Measurements from ENCODE around the gene C15orf61.

C15orf61 gene

DNA sequence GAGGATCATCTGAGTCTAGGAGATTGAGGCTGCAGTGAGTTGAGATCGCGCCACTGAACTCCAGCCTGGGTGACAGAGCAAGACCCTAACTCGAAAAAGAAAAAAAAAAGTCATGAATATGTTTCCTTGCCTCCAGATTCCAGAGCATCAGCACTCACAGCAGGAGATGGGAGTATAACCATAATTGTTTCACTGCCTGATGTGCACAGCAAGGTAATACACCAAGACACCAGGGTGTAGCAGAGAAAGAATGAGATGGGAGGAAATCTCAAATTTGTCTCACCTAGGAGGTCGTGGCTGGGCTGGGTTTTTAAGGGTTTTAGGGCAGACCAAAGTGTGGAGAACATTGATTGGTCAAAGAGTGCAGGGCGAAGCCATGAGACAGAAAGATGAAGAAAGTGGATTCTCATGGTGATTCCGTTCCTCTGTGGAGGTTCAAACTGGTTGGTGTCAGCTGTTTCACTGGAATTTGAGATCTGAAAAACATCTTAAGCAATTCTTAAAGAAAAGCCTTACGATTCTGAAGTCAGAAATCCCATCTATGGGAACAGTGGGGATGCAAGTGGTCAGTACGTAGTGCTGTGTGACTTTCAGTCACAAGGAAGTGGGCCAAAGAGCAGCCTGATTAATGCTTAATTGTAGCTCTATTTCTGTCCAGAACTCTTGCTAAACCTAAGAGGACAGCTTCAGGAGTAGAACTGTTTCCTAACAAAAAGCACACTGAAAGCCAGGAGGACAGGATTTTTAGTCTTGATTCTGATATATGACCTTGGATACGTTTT is 7.8 kb upstream of the C15orf61 start:
- DNase-seq (ENCODE audit: low read depth in 3 of 3), result no peak

- DNase-seq (ENCODE audit: low read depth in 3 of 3), result no peak
Measured at GRCh38 chr15:67515090-67515489, 5.8 kb upstream of the C15orf61 start.

DNA sequence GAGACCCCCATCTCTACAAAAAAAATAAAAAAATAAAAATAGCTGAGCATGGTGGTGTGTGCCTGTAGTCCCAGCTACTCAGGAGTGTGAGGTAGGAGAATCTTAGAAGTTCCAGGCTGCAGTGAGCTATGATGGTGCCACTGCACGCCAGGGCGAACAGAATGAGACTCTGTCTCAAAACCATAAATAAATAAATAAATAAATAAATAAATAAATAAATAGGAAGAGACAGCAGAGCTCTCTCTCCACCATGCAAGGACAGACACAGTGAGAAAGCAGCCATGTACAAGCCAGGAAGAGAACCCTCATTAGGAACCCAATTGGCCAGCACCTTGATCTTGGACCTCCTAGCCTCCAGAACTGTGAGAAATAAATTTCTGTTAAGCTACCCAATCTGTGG is 5.4 kb upstream of the C15orf61 start:
- DNase-seq (ENCODE audit: low read depth in 3 of 3), result no peak

GRCh38 chr15:67520321-67521028 is 456 bp upstream of the C15orf61 start:
- DNase-seq (ENCODE audit: low read depth in 3 of 3), result no peak

DNA sequence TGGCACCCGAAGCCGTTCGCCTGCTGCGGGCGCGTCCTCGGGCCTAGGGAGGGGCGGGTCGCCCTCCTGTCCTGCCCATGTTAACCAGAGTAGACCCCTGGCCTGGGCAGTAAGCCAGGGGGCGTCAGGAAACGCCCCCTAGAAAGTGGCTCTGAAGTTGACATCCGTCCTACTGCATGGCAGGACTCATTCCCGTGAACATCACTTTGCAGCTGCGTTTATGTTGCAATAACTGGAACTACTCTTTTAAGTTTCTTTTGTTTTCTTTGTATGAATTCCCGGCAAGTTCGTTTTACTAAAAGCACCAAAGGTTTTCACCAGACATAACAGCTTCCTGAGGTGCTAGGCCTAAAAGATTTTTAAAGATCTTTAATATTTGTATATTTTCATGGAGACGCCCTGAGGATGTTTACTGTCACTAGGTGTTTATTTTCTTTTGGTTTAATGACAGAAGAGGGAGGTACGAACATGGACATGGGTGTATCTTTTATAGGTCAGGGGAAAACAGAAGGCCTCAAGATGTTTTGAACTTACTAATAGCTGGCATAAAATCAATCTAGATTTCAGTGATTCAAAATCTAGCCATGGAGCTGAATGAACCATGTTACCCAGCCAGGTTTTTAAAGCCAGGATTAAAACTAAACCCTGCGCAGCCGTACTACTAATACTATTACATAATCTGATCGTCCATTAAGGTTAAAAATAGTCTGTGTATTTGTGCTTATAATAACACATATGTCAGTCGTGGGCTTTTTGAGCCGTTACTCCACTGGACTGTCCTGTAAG is 1.0 kb downstream of the C15orf61 start:
- no peak for DNase-seq (ENCODE audit: low read depth in 3 of 3)

DNA sequence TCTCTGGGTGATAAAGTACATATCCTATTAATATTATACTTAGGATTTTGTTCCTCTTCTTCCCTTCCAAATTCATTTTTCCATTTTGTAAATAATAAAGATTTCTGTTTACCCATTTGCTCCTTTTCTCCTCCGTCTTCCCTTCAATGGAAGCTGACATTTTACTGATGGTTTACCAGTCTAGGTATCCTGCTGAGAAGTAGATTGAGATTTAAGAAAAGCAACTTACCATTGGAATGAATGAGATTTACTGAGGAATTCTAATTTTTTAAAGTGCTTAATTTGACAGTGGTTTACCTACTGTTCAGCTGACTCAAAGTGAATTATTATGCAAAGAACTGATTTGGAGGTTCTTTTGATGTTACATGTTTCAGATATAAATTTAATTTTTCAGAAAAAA is 2.4 kb downstream of the C15orf61 start:
- no peak for DNase-seq (ENCODE audit: low read depth in 3 of 3)

- DNase-seq (ENCODE audit: low read depth in 3 of 3), result no peak
Measured at GRCh38 chr15:67524235-67524634, 3.3 kb downstream of the C15orf61 start.

GRCh38 chr15:67528513-67528912 is 7.6 kb downstream of the C15orf61 start:
- DNase-seq (ENCODE audit: low read depth in 3 of 3), result no peak

GRCh38 chr15:67531379-67531914 is 10.5 kb downstream of the C15orf61 start:
- DNase-seq (ENCODE audit: low read depth in 3 of 3), result no peak

GRCh38 chr15:67533873-67534272 is 12.9 kb downstream of the C15orf61 start:
- DNase-seq (ENCODE audit: low read depth in 3 of 3), result no peak

- no peak for DNase-seq (ENCODE audit: low read depth in 3 of 3)
Measured at GRCh38 chr15:67534360-67534759, 13.4 kb downstream of the C15orf61 start.

DNA sequence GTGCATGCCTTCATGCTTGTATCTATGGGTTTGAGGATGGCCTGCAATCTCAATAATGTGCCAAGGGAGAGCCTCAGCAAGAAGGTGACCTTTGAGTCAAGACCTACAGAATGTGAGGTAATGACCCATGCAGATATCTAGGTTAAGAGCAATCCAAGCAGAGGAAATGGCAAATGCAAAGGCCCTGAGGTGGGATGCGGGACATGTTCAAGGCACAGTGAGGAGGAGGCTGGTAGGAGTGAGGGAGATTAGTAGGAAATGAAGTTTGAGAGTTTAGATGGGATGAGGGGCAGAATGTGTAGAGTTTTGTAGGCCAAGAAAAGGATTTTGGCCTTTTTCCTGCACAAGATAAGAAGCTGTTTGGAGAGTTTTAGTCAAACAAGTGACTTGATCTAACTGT is 16.8 kb downstream of the C15orf61 start:
- DNase-seq (ENCODE audit: low read depth in 3 of 3), result no peak

- peak; percentile 60 to 74 (median 73) for DNase-seq (ENCODE audit: low read depth in 3 of 3)
Measured at GRCh38 chr15:67542420-67543347, 21.8 kb downstream of the C15orf61 start, which contains the start of gene MAP2K5. Gene MAP2K5 (plus strand): TSS chr15:67542703. CDS start chr15:67543336, 633 bp downstream.

- DNase-seq (ENCODE audit: low read depth in 3 of 3), result no peak
Measured at GRCh38 chr15:67543348-67543718, 22.4 kb downstream of the C15orf61 start.

- DNase-seq (ENCODE audit: low read depth in 3 of 3), result no peak
Measured at GRCh38 chr15:67544475-67544874, 23.5 kb downstream of the C15orf61 start.

DNA sequence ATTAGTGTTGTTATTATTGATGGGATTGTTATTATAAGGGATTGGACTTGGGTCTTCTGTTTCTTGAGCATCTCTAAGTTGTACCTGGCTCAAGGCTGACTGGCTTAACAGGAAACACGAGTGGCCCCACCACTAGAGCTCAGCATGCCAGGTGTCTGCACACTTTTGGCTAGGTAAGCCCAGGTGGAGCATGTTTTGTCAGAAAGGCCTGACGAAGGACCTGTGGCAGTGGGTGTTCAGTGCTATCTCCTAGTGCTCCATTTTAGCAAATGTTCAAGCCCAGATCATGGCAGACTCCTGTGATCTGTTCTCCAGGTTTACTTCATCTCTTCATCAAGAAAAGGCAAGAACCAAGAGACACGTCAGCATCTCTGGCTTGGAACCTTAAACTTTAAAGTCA is 24.9 kb downstream of the C15orf61 start:
- DNase-seq (ENCODE audit: low read depth in 3 of 3), result no peak

DNA sequence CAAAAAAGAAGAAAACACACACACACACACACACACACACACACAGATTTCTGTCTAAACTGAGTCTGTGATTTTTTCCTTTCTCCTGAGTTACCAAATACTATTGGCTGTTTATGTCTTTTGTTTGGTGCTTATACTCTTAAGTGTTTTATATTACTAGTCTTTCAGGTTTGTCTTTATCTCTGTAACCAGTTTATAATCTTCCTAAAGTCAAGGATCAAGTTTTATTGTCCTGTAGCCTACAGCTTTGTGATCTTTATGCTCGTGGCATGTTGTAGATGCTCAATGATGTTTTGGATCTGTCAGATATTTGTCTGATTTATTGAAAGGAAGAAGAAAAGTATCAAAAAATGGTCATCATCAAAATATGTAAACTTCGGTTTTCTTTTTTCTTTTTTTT is 26.1 kb downstream of the C15orf61 start:
- DNase-seq (ENCODE audit: low read depth in 3 of 3), result no peak

GRCh38 chr15:67547836-67548235 is 26.9 kb downstream of the C15orf61 start:
- DNase-seq (ENCODE audit: low read depth in 3 of 3), result no peak

DNA sequence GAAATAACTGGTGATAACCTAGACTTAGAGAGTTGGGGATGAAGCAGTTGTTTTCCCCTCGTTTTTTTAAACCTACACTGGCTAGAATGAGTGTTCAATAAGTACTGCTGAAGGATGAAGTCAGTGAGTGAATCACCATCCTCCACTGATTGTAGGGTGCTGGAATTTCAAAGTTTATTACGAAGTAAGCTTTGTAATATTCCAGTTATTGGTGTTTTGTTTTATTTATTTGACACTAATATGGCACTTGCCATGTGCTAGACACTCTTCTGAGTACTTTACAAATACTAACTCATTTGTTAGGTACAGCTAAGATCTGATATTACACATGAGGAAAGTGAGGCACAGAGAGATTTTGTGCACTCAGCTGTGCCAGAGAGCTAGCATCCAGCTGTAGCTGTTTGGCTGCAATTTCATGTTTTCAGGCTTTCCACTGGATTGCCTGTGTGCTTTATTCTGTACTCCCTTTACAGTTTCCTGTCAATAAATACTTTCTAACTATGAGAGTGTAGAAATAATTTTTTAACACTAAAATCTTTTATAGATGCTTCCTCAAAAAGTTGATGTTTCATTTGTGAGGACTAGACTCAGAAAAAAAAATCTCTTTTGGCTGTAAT is 27.4 kb downstream of the C15orf61 start:
- DNase-seq (ENCODE audit: low read depth in 3 of 3), result no peak

GRCh38 chr15:67548862-67549651 is 28.1 kb downstream of the C15orf61 start:
- no peak for DNase-seq (ENCODE audit: low read depth in 3 of 3)

All from stimulated activated CD4-positive, alpha-beta T cell treated with anti-CD3 and anti-CD28 coated beads, TNF-alpha, amount 100 ng/mL, for 4 hours (primary cell).